ENCODE data around the gene OSBPL6. TPM values are rescaled to one million over a fixed set of nuclear protein-coding genes. Genes with fewer than 3 reads are reported as not detected.

Gene OSBPL6
- total RNA-seq, 4 donors from 2014 or later = 1.8 to 3.3 (median 2.3) TPM

- Histone ChIP-seq H3K9me3 (no peaks in the 10 kb centered on the region), H3K4me3 (no peak overlapping the region), H3K36me3 (no peaks in the 10 kb centered on the region), H3K27me3 (no peaks in the 10 kb centered on the region), H3K27ac (replicated peaks in 1 of 4) (no peak overlapping the region), H3K4me1 (no peaks in the 10 kb centered on the region)
- TF ChIP-seq EP300 (IDR thresholded peaks at IDR 0.05) (no peak), CTCF (IDR thresholded peaks at IDR 0.05) (no peak), POLR2A (IDR thresholded peaks at IDR 0.05; ENCODE audit: low read depth) (no peak), POLR2AphosphoS5 (IDR thresholded peaks at IDR 0.05) (no peak)
- intact Hi-C loops (cut with DNase I) = no loop called here
- DNase-seq (ENCODE audit: extremely low spot score) = no peak
- WGBS = 88% methylated on average over 2 of the region's 2 CpGs
These were observed 62.8 kb downstream of the OSBPL6 start for GRCh38 chr2:178257127-178257526.

GRCh38 chr2:178258916-178259315 lies 64.6 kb downstream of the OSBPL6 start:
- Histone ChIP-seq H3K9me3 (no peaks in the 10 kb centered on the region), H3K36me3 (no peaks in the 10 kb centered on the region), H3K4me1 (no peaks in the 10 kb centered on the region), H3K4me3 (no peak overlapping the region), H3K27me3 (no peaks in the 10 kb centered on the region), H3K27ac (replicated peaks in 1 of 4) (no peak overlapping the region)
- 71% methylated on average over 2 of the region's 2 CpGs for WGBS
- intact Hi-C loops (cut with DNase I) = no loop called here
- TF ChIP-seq CTCF (IDR thresholded peaks at IDR 0.05) = no peak
- no peak for TF ChIP-seq EP300 (IDR thresholded peaks at IDR 0.05)
- TF ChIP-seq POLR2A (IDR thresholded peaks at IDR 0.05; ENCODE audit: low read depth) = no peak
- no peak for TF ChIP-seq POLR2AphosphoS5 (IDR thresholded peaks at IDR 0.05)
- no peak for DNase-seq (ENCODE audit: extremely low spot score)

GRCh38 chr2:178263159-178263860 lies 69.0 kb downstream of the OSBPL6 start:
- H3K4me1 ChIP-seq = no peaks in the 10 kb centered on the region
- H3K27me3 ChIP-seq = no peaks in the 10 kb centered on the region
- no peak for TF ChIP-seq EP300 (IDR thresholded peaks at IDR 0.05)
- TF ChIP-seq POLR2AphosphoS5 (IDR thresholded peaks at IDR 0.05) = no peak
- TF ChIP-seq POLR2A (IDR thresholded peaks at IDR 0.05; ENCODE audit: low read depth) = no peak
- no peak for TF ChIP-seq CTCF (IDR thresholded peaks at IDR 0.05)
- no peaks in the 10 kb centered on the region for H3K36me3 ChIP-seq
- H3K9me3 ChIP-seq = no peaks in the 10 kb centered on the region
- 96% methylated on average over 13 of the region's 13 CpGs for WGBS
- H3K27ac ChIP-seq (replicated peaks in 1 of 4) = no peak overlapping the region
- intact Hi-C loops (cut with DNase I) = no loop called here
- no peak overlapping the region for H3K4me3 ChIP-seq
- DNase-seq (ENCODE audit: extremely low spot score) = no peak

GRCh38 chr2:178264211-178264610 lies 69.9 kb downstream of the OSBPL6 start:
- intact Hi-C loops (cut with DNase I) = no loop called here
- no peaks in the 10 kb centered on the region for H3K36me3 ChIP-seq
- 68% methylated on average over 2 of the region's 2 CpGs for WGBS
- no peak for DNase-seq (ENCODE audit: extremely low spot score)
- no peak overlapping the region for H3K4me3 ChIP-seq
- TF ChIP-seq POLR2A (IDR thresholded peaks at IDR 0.05; ENCODE audit: low read depth) (no peak), POLR2AphosphoS5 (IDR thresholded peaks at IDR 0.05) (no peak), EP300 (IDR thresholded peaks at IDR 0.05) (no peak), CTCF (IDR thresholded peaks at IDR 0.05) (no peak)
- H3K4me1 ChIP-seq = no peaks in the 10 kb centered on the region
- no peaks in the 10 kb centered on the region for H3K27me3 ChIP-seq
- H3K9me3 ChIP-seq = no peaks in the 10 kb centered on the region
- H3K27ac ChIP-seq (replicated peaks in 1 of 4) = no peak overlapping the region

GRCh38 chr2:178265851-178266250 lies 71.5 kb downstream of the OSBPL6 start:
- peaks cover 0 to 6% (median under 1%) of the 10 kb centered on the region in 4 donors for H3K4me1 ChIP-seq
- 84% methylated on average over 6 of the region's 6 CpGs for WGBS
- TF ChIP-seq EP300 (IDR thresholded peaks at IDR 0.05) (no peak), CTCF (IDR thresholded peaks at IDR 0.05) (no peak), POLR2A (IDR thresholded peaks at IDR 0.05; ENCODE audit: low read depth) (no peak), POLR2AphosphoS5 (IDR thresholded peaks at IDR 0.05) (no peak)
- no peaks in the 10 kb centered on the region for H3K9me3 ChIP-seq
- no peak overlapping the region for H3K27ac ChIP-seq (replicated peaks in 1 of 4)
- H3K4me3 ChIP-seq = no peak overlapping the region
- no peaks in the 10 kb centered on the region for H3K36me3 ChIP-seq
- intact Hi-C loops (cut with DNase I) = no loop called here
- DNase-seq (ENCODE audit: extremely low spot score) = no peak
- no peaks in the 10 kb centered on the region for H3K27me3 ChIP-seq
